Testis (tissue), 3 donors: ENCODE measurements around the gene CCL19. TPM values are rescaled to one million over a fixed set of nuclear protein-coding genes. Genes with fewer than 3 reads are reported as not detected.

ENCODE experiments used
- DNase-seq: peaks from one replicate; pipeline ENCODE4 v3.0.0-alpha.2; 2019
- H3K27ac ChIP-seq, 2 donors: fragments of 200-600 bp; sonication (generic); one replicate each; pipeline ENCODE4 v1.5.1; 2019
- H3K27me3 ChIP-seq: fragments of 200-600 bp; sonication (generic); one replicate; pipeline ENCODE4 v1.5.1; 2019
- H3K36me3 ChIP-seq: fragments of 200-600 bp; sonication (generic); one replicate; pipeline ENCODE4 v1.5.1; 2017; ENCODE audit warnings: low read depth; ENCODE audit errors: missing control alignments
- H3K4me1 ChIP-seq: fragments of 200-600 bp; sonication (generic); one replicate; pipeline ENCODE4 v1.5.1; 2019
- H3K4me3 ChIP-seq, 2 donors: fragments of 200-600 bp; sonication (generic); one replicate each; pipeline ENCODE4 v1.5.1; 2017 to 2019
- H3K9me3 ChIP-seq: fragments of 200-600 bp; sonication (generic); one replicate; pipeline ENCODE4 v1.5.1; 2017
- CTCF ChIP-seq, 3 experiments: fragments of 450-650 bp in 2 of 3; fragments of 200-600 bp in 1 of 3; sonication (generic) in 1 of 3; IDR thresholded peaks; one replicate each; pipeline ENCODE4 v1.5.1; 2016 to 2019; ENCODE audit warnings: antibody characterized with exemption in 3 of 3, mild to moderate bottlenecking in 2 of 3, moderate library complexity in 1 of 3
- POLR2A ChIP-seq: fragments of 450-650 bp; IDR thresholded peaks from one replicate; pipeline ENCODE4 v1.6.1; 2017; ENCODE audit warnings: antibody characterized with exemption, mild to moderate bottlenecking, moderate library complexity
- WGBS, 2 donors: methylation state at CpG; one replicate each; pipeline ENCODE4 v1.1.5; 2018; 5-methylcytosine and 5-hydroxymethylcytosine counted together
- intact Hi-C: fragments of 100-400 bp; cut with DNase I; formaldehyde crosslinking; loops from one replicate; pipeline ENCODE4 v1.15.1; 2023; ENCODE audit warnings: low total_unique reads
- polyA plus RNA-seq: library from polyadenylated mRNA; stranded (reverse); fragments of 350-450 nt; fragmentation: Illumina TruSeq; extraction: RNeasy Lipid Tissue Mini Kit (QIAGEN cat#74804); gene quantifications from one replicate; pipeline ENCODE4 v1.2.3, GENCODE V29; 2014; ENCODE audit warnings: low read depth, low replicate concordance; ENCODE audit not compliant: insufficient read depth
- total RNA-seq, 2 donors: library from RNA; depleted of rRNA; stranded (reverse); fragments of >200 nt; gene quantifications; one replicate each; pipeline ENCODE4 v1.2.3, GENCODE V29; 2016

The CCL19 gene
- total and polyA plus RNA-seq, 3 donors from 2014 or later: 15.5 TPM; not detected in 2

DNA sequence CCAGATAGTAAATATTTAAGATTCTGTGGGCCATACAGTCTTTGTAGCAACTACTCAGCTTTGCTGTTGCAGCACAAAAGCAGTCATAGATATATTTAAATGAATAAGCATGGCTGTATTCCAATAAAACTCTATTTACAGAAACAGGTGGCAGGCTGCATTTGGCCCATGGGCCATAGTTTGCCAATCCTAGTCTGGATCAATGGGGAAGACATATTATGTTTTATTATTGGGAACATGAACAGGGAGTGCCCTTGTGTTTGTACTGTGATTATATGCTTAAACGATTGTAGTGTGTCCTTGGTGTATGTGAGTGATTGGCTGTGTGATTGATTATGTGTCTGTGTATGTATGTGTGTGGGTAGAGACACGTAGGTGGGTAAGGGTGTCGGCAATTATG is 16.6 kb downstream of the CCL19 start:
- no peak for DNase-seq
- H3K27ac ChIP-seq: no peak overlapping the region
- no peak overlapping the region for H3K4me3 ChIP-seq
- no peaks in the 10 kb centered on the region for H3K4me1 ChIP-seq
- no peaks in the 10 kb centered on the region for H3K27me3 ChIP-seq
- H3K9me3 ChIP-seq: no peaks in the 10 kb centered on the region
- TF ChIP-seq POLR2A: no peak
- TF ChIP-seq CTCF (IDR thresholded peaks at IDR 0.05): no peak
- 92 to 96% methylated on average over 3 of the region's 3 CpGs for WGBS, 2 donors
- intact Hi-C loops: no loop called here
- H3K36me3 ChIP-seq: no peaks in the 10 kb centered on the region

GRCh38 chr9:34671307-34671706 is 19.8 kb downstream of the CCL19 start:
- intact Hi-C loops: no loop called here
- H3K27ac ChIP-seq: no peak overlapping the region
- H3K9me3 ChIP-seq: no peaks in the 10 kb centered on the region
- H3K36me3 ChIP-seq: no peaks in the 10 kb centered on the region
- H3K4me1 ChIP-seq: peaks cover 5% of the 10 kb centered on the region
- TF ChIP-seq CTCF (IDR thresholded peaks at IDR 0.05) (no peak), POLR2A (no peak)
- DNase-seq: no peak
- WGBS, 2 donors: 55 to 73% methylated on average over 1 of the region's 1 CpG
- H3K27me3 ChIP-seq: no peaks in the 10 kb centered on the region
- no peak overlapping the region for H3K4me3 ChIP-seq

- H3K36me3 ChIP-seq: no peaks in the 10 kb centered on the region
- H3K9me3 ChIP-seq: no peaks in the 10 kb centered on the region
- H3K27me3 ChIP-seq: no peaks in the 10 kb centered on the region
- H3K4me3 ChIP-seq: no peak overlapping the region
- 89 to 96% methylated on average over 5 of the region's 5 CpGs for WGBS, 2 donors
- intact Hi-C loops: no loop called here
- no peak for DNase-seq
- TF ChIP-seq POLR2A: no peak
- TF ChIP-seq CTCF (IDR thresholded peaks at IDR 0.05): no peak
- no peak overlapping the region for H3K27ac ChIP-seq
- peaks cover 7% of the 10 kb centered on the region for H3K4me1 ChIP-seq
These were observed 21.1 kb downstream of the CCL19 start for GRCh38 chr9:34669809-34670562.

DNA sequence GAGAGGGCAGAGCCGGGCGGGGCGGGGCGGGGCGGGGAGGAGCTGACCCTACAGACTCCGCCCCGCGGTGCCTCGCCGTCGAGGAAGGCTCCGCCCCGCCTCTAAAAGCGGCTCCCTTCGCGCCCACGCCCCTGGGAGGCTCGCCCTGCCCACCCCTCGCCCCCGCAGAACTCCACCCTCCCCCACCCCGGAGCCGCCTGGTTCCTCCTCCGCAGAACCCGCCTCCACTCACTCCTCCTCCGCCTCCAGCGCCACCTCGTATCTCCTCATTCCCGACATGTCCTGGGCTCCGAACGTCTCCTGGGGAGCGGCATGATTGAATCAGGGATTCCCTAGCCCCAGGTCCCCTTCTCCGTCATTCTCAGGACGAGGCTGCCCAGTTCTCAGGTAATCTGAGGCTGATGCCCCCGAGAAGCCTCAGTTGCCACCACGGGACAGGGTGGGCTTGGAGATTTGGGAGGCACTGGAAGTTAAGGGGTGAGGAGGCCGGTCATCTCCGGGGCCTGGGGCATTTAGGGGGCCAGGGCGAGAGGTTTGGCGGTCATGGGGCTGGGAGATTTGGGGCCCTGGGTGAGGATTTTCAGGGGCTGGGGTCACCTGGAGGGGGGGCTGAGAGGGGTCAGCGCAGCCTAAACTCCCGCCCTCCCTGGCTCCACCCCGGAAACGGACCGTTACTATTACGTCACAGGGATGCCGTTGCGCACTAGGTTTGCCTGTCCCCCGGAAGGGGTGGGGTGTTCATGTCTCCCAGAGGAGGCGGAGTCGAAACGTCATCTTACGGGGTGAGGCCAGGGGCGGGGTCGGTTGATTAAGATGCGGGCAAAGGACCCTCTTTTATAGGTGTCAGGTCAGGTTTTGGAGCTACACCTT is 25.5 kb downstream of the CCL19 start:
- intact Hi-C loops: no loop called here
- WGBS, 2 donors: 1 to 13% methylated on average over 6 to 52 of the region's 55 CpGs

More for the DNA sequence above, 25.5 kb downstream of the CCL19 start:
- Histone ChIP-seq H3K4me3 (peak overlapping the region; percentile 77 to 91), H3K27ac (peak overlapping the region; percentile 98 to 100), H3K4me1 (peaks cover 16% of the 10 kb centered on the region), H3K36me3 (no peaks in the 10 kb centered on the region), H3K27me3 (no peaks in the 10 kb centered on the region), H3K9me3 (no peaks in the 10 kb centered on the region)
- peak; percentile 98 for DNase-seq
- TF ChIP-seq CTCF (IDR thresholded peaks at IDR 0.05): no peak
- peak; percentile 31 for TF ChIP-seq POLR2A
